GM13976 (cell line): ENCODE data around the gene TCEA3.

ENCODE experiments used
- DNase-seq: peaks from one replicate; pipeline ENCODE4 v3.0.0; 2012; ENCODE audit warnings: low spot score
- CTCF ChIP-seq: IDR thresholded peaks from 2 replicates; pipeline ENCODE4 v1.5.1; 2012; ENCODE audit warnings: borderline replicate concordance, mild to moderate bottlenecking; ENCODE audit not compliant: insufficient read depth; ENCODE audit errors: extremely low read depth, missing control alignments, control extremely low read depth
- in situ Hi-C: fragments of 300-500 bp; cut with MboI; formaldehyde crosslinking; loops from one replicate; pipeline ENCODE4 v1.12.0; 2022; ENCODE audit warnings: low sequenced_read_pairs, mixed read lengths, inconsistent platforms; ENCODE audit not compliant: unreplicated experiment

Gene TCEA3

GRCh38 chr1:23437355-23437664 is 12.8 kb upstream of the TCEA3 start:
- DNase-seq, result no peak
- in situ Hi-C loops, result no loop called here
- TF ChIP-seq CTCF, result no peak

- in situ Hi-C loops, result no loop called here
- TF ChIP-seq CTCF, result no peak
- DNase-seq, result no peak
Observed at GRCh38 chr1:23436520-23437354, 12.2 kb upstream of the TCEA3 start.

- in situ Hi-C loops, result no loop called here
- no peak for TF ChIP-seq CTCF
- DNase-seq, result no peak
Observed at GRCh38 chr1:23434260-23434775, 9.8 kb upstream of the TCEA3 start.

GRCh38 chr1:23433122-23433521 is 8.6 kb upstream of the TCEA3 start:
- no peak for DNase-seq
- in situ Hi-C loops, result no loop called here
- no peak for TF ChIP-seq CTCF

GRCh38 chr1:23431431-23431830 is 6.9 kb upstream of the TCEA3 start:
- no peak for DNase-seq
- in situ Hi-C loops, result no loop called here
- TF ChIP-seq CTCF, result no peak

- DNase-seq, result no peak
- in situ Hi-C loops, result no loop called here
- TF ChIP-seq CTCF, result no peak
Observed at GRCh38 chr1:23430803-23431202, 6.3 kb upstream of the TCEA3 start.
